ENCODE results near the gene SYNGR3.
"Not testable (repeated sequence)": the region's sequence is repeated elsewhere in the genome, so short reads cannot be mapped to it uniquely, and the experiment has no call there.

SYNGR3 gene

GRCh38 chr16:2008631-2009163, 18.9 kb downstream of the SYNGR3 start:
- DNase-seq (ENCODE audit: low read depth): no peak

GRCh38 chr16:2009164-2009711, 19.5 kb downstream of the SYNGR3 start:
- DNase-seq (ENCODE audit: low read depth): no peak

GRCh38 chr16:2009791-2010510, 20.2 kb downstream of the SYNGR3 start, which contains the start of gene ZNF598:
Gene ZNF598, minus strand, starts transcription at chr16:2009821.
- DNase-seq (ENCODE audit: low read depth): peak; percentile 75

- not testable (repeated sequence) for DNase-seq (ENCODE audit: low read depth)
Observed at GRCh38 chr16:2011726-2012125, 22.0 kb downstream of the SYNGR3 start.

- DNase-seq (ENCODE audit: low read depth): no peak
Observed at GRCh38 chr16:2013527-2013926, 23.8 kb downstream of the SYNGR3 start.

GRCh38 chr16:2015117-2015946, 25.6 kb downstream of the SYNGR3 start:
- no peak for DNase-seq (ENCODE audit: low read depth)

GRCh38 chr16:2015947-2016208, 26.1 kb downstream of the SYNGR3 start:
- no peak for DNase-seq (ENCODE audit: low read depth)

- no peak for DNase-seq (ENCODE audit: low read depth)
Observed at GRCh38 chr16:2016407-2016922, 26.7 kb downstream of the SYNGR3 start.

GRCh38 chr16:2019518-2019920, 29.7 kb downstream of the SYNGR3 start, which contains the start of gene NPW:
Gene NPW, plus strand, starts transcription at chr16:2019785.
- no peak for DNase-seq (ENCODE audit: low read depth)

- DNase-seq (ENCODE audit: low read depth): no peak
Observed at GRCh38 chr16:2019921-2020831, 30.4 kb downstream of the SYNGR3 start.

GRCh38 chr16:2022723-2023091, 32.9 kb downstream of the SYNGR3 start:
- peak; percentile 17 for DNase-seq (ENCODE audit: low read depth)

- DNase-seq (ENCODE audit: low read depth): peak; percentile 97
Observed at GRCh38 chr16:2023092-2024031, 33.6 kb downstream of the SYNGR3 start.

GRCh38 chr16:2024032-2024420, 34.3 kb downstream of the SYNGR3 start:
- DNase-seq (ENCODE audit: low read depth): no peak

- DNase-seq (ENCODE audit: low read depth): no peak
Observed at GRCh38 chr16:2025251-2025650, 35.5 kb downstream of the SYNGR3 start.

GRCh38 chr16:2025878-2026460, 36.2 kb downstream of the SYNGR3 start:
- no peak for DNase-seq (ENCODE audit: low read depth)

GRCh38 chr16:2026461-2027023, 36.8 kb downstream of the SYNGR3 start, which contains the start of gene NHERF2:
Gene NHERF2, plus strand, starts transcription at chr16:2026902. Its CDS starts 104 bp downstream, at chr16:2027006.
- peak; percentile 23 for DNase-seq (ENCODE audit: low read depth)

GRCh38 chr16:2027024-2028010, 37.5 kb downstream of the SYNGR3 start:
- DNase-seq (ENCODE audit: low read depth): no peak

GRCh38 chr16:2028146-2028545, 38.4 kb downstream of the SYNGR3 start:
- no peak for DNase-seq (ENCODE audit: low read depth)
